ENCODE measurements around the gene KLHL11. TPM values are rescaled to one million over a fixed set of nuclear protein-coding genes. Genes with fewer than 3 reads are reported as not detected.

KLHL11 gene
- total RNA-seq, 1 experiment from 2014 or later = 14.5 TPM

DNA sequence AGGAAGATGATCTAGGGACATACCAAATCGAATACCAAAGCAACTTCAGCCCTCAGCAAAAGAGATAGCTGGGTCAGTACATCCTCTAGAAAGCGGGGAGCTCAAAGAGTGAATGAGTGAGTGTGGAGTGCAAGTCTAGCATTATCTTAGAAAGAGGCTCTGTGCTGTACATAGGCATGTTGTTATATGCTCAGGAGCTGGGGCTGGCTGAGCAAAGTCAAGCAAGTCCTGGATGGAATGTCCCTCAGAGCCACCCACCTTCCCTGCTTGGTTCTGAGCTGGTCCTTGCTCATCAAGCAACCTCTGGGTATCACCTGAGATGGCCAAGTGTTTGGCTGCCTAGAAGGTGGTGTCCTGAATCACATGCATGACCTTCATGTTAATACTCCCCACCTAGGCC, 4.9 kb upstream of the KLHL11 start:
- intact Hi-C loops (cut with micrococcal nuclease; ENCODE audit: unreplicated experiment) = no loop called here
- no peaks in the 10 kb centered on the region for H3K9me2 ChIP-seq (ENCODE audit: insufficient read depth)
- H3K27ac ChIP-seq = no peak overlapping the region
- H3K27me3 ChIP-seq (ENCODE audit: insufficient read depth, low read depth) = no peaks in the 10 kb centered on the region
- H3K36me3 ChIP-seq (ENCODE audit: low read depth) = peaks cover 4% of the 10 kb centered on the region
- no peaks in the 10 kb centered on the region for H4K20me1 ChIP-seq (ENCODE audit: insufficient read depth)
- no peaks in the 10 kb centered on the region for H3K79me2 ChIP-seq (ENCODE audit: low read depth)
- no TSS peak for BruUV-seq (replicated peaks)
- TF ChIP-seq CTCF (conservative IDR thresholded peaks at IDR 0.05) (no peak), EZH2 (IDR thresholded peaks at IDR 0.05; ENCODE audit: low read depth) (no peak)
- CTCF ChIA-PET = no interaction called here
- DNase-seq = no peak
- H3K4me3 ChIP-seq = no peak overlapping the region
- POLR2A ChIA-PET (ENCODE audit: unreplicated experiment) = no interaction called here
- H3K4me1 ChIP-seq (replicated peaks; ENCODE audit: insufficient read depth) = no peaks in the 10 kb centered on the region
- peaks cover 37% of the 10 kb centered on the region; the same call in 1 of the 2 replicates for H3F3A ChIP-seq (ENCODE audit: insufficient read depth, low read depth)
- no peak overlapping the region for H2AFZ ChIP-seq
- no peaks in the 10 kb centered on the region for H3K9me3 ChIP-seq (ENCODE audit: insufficient read depth, low read depth)
- no peak overlapping the region for H3K4me2 ChIP-seq

GRCh38 chr17:41869426-41869825, 4.2 kb upstream of the KLHL11 start:
- peaks cover 37% of the 10 kb centered on the region; the same call in 1 of the 2 replicates for H3F3A ChIP-seq (ENCODE audit: insufficient read depth, low read depth)
- no peak overlapping the region for H3K4me3 ChIP-seq
- TF ChIP-seq EZH2 (IDR thresholded peaks at IDR 0.05; ENCODE audit: low read depth) (no peak), CTCF (conservative IDR thresholded peaks at IDR 0.05) (no peak)
- intact Hi-C loops (cut with micrococcal nuclease; ENCODE audit: unreplicated experiment) = loop anchor here (10.0 kb wide), 1 partner anchor 135 kb away; the partner anchor contains the start of gene HAP1
- H3K4me2 ChIP-seq = no peak overlapping the region
- H3K27me3 ChIP-seq (ENCODE audit: insufficient read depth, low read depth) = no peaks in the 10 kb centered on the region
- H3K36me3 ChIP-seq (ENCODE audit: low read depth) = peaks cover 4% of the 10 kb centered on the region
- ChIA-PET POLR2A (ENCODE audit: unreplicated experiment) (no interaction called here), CTCF (no interaction called here)
- no peak overlapping the region for H2AFZ ChIP-seq
- H3K9me2 ChIP-seq (ENCODE audit: insufficient read depth) = no peaks in the 10 kb centered on the region
- BruUV-seq (replicated peaks) = no TSS peak
- H3K4me1 ChIP-seq (replicated peaks; ENCODE audit: insufficient read depth) = no peaks in the 10 kb centered on the region
- H4K20me1 ChIP-seq (ENCODE audit: insufficient read depth) = no peaks in the 10 kb centered on the region
- no peak overlapping the region for H3K27ac ChIP-seq
- DNase-seq = no peak
- H3K79me2 ChIP-seq (ENCODE audit: low read depth) = peaks cover 6% of the 10 kb centered on the region
- H3K9me3 ChIP-seq (ENCODE audit: insufficient read depth, low read depth) = no peaks in the 10 kb centered on the region

- Histone ChIP-seq H3K36me3 (ENCODE audit: low read depth) (peaks cover 4% of the 10 kb centered on the region), H3K4me2 (no peak overlapping the region), H3K4me1 (replicated peaks; ENCODE audit: insufficient read depth) (peaks cover 6% of the 10 kb centered on the region), H3K4me3 (no peak overlapping the region), H4K20me1 (ENCODE audit: insufficient read depth) (peaks cover 6% of the 10 kb centered on the region), H3K27me3 (ENCODE audit: insufficient read depth, low read depth) (no peaks in the 10 kb centered on the region), H3K27ac (no peak overlapping the region), H3K9me2 (ENCODE audit: insufficient read depth) (no peaks in the 10 kb centered on the region), H3F3A (ENCODE audit: insufficient read depth, low read depth) (peaks cover 37% of the 10 kb centered on the region; the same call in 1 of the 2 replicates), H3K9me3 (ENCODE audit: insufficient read depth, low read depth) (no peaks in the 10 kb centered on the region), H2AFZ (no peak overlapping the region), H3K79me2 (ENCODE audit: low read depth) (peaks cover 15% of the 10 kb centered on the region)
- no peak for DNase-seq
- TF ChIP-seq CTCF (conservative IDR thresholded peaks at IDR 0.05) (no peak), EZH2 (IDR thresholded peaks at IDR 0.05; ENCODE audit: low read depth) (no peak)
- ChIA-PET POLR2A (ENCODE audit: unreplicated experiment) (no interaction called here), CTCF (no interaction called here)
- intact Hi-C loops (cut with micrococcal nuclease; ENCODE audit: unreplicated experiment) = loop anchor here (10.0 kb wide), 1 partner anchor 134 kb away; the partner anchor contains the start of gene HAP1
- no TSS peak for BruUV-seq (replicated peaks)
Observed at GRCh38 chr17:41868568-41868967, 3.3 kb upstream of the KLHL11 start.

Measured in PC-9 (cell line).